Fibroblast of the aortic adventitia (primary cell): Measurements from ENCODE around the gene TNFRSF21. TPM values are rescaled to one million over a fixed set of nuclear protein-coding genes. Genes with fewer than 3 reads are reported as not detected.

Experiments used
- DNase-seq: peaks from one replicate; pipeline ENCODE4 v3.0.0-alpha.2; 2010; ENCODE audit warnings: low read depth
- H3K4me3 ChIP-seq: 2 replicates; pipeline ENCODE4 v1.5.1; 2011; ENCODE audit warnings: low read depth, mild to moderate bottlenecking, control low read depth, low read length, moderate library complexity
- CTCF ChIP-seq: IDR thresholded peaks from 2 replicates; pipeline ENCODE4 v1.5.1; 2011; ENCODE audit warnings: mild to moderate bottlenecking, low read length, control low read depth, inconsistent platforms; ENCODE audit not compliant: insufficient read depth
- total RNA-seq: library from RNA; depleted of rRNA; stranded (reverse); fragments of >200 nt; gene quantifications from 2 replicates; pipeline ENCODE4 v1.2.3, GENCODE V29; 2012; ENCODE audit warnings: low replicate concordance

TNFRSF21 gene
- total RNA-seq, 1 donor = 17.7 TPM

GRCh38 chr6:47187113-47187512, 122.6 kb downstream of the TNFRSF21 start:
- no peak overlapping the region for H3K4me3 ChIP-seq
- TF ChIP-seq CTCF = no peak
- no peak for DNase-seq

DNA sequence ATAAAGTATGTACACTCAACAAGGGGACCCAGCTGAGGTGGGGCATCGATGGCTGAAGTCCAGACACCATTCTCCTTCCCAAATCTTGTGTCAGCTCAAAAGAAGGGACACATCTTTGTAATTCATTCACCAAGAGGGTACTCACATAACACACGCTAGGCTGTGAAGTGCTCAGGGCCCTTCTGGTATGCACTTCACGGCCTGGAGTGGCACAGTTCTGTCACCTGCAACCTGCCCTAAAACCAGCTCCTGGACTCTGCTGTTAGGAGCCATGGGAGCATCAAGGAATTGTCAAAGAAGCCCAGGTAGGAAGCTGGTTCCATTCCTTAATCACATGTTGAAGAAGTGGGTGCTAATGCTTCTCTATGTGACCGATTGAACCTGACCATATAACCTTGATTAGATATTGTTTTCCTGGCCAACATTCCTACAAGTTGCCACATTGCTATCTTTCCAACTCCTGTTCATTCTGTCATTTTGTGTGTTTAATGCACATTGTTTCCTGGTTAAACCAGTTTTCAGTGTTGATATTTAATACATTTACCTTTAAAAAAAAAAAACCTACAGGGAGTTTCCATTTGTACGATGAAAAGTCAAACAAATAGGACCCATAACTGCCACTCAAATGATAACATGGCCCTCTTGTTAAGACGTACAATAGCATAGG, 127.3 kb downstream of the TNFRSF21 start:
- no peak for DNase-seq
- H3K4me3 ChIP-seq = no peak overlapping the region
- no peak for TF ChIP-seq CTCF

DNA sequence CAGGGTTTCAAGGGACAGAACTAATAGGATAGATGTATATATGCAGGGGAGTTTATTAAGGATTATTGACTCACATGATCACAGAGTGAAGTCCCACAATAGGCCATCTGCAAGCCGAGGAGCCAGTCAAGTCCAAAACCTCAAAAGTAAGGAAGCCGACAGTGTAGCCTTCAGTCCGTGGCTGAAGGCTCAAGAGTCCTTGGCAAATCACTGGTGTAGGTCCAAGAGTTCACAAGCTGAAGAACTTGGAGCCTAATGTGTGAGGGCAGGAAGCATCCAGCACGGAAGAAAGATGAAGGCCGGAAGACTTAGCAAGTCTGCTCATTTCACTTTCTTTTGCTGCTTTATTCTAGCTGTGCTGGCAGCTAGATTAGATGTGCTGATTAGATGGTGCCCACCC, 128.0 kb downstream of the TNFRSF21 start:
- H3K4me3 ChIP-seq = no peak overlapping the region
- DNase-seq = no peak
- no peak for TF ChIP-seq CTCF

Other genes with a start within 250 kb of the TNFRSF21 start
- gene CD2AP, start 167.9 kb upstream of the TNFRSF21 start, total RNA-seq = 33.3 and 41.2 TPM in 2 replicates